Osteoblast (primary cell): Measurements from ENCODE around the gene TLK1. TPM values are rescaled to one million over a fixed set of nuclear protein-coding genes. Genes with fewer than 3 reads are reported as not detected.

Source experiments
- DNase-seq: peaks from one replicate; pipeline ENCODE4 v3.0.0; 2011; ENCODE audit warnings: low spot score, mixed read lengths; ENCODE audit not compliant: insufficient read length; ENCODE audit errors: missing footprints
- H2AFZ ChIP-seq: 2 replicates; pipeline ENCODE4 v1.6.0; 2011; ENCODE audit warnings: mild to moderate bottlenecking, low read length
- H3K27ac ChIP-seq: 2 replicates; pipeline ENCODE4 v1.5.1; 2011; ENCODE audit warnings: mild to moderate bottlenecking, low read depth, low read length, moderate library complexity
- H3K27me3 ChIP-seq: 2 replicates; pipeline ENCODE4 v1.6.0; 2012; ENCODE audit warnings: mild to moderate bottlenecking, control low read depth, inconsistent platforms, low read length, moderate library complexity; ENCODE audit not compliant: insufficient read depth
- H3K36me3 ChIP-seq: 2 replicates; pipeline ENCODE4 v1.5.1; 2011; ENCODE audit warnings: mild to moderate bottlenecking, low read length, control low read depth, moderate library complexity; ENCODE audit not compliant: insufficient read depth
- H3K4me1 ChIP-seq: 2 replicates; pipeline ENCODE4 v1.5.1; 2011; ENCODE audit warnings: mild to moderate bottlenecking, low read length, control low read depth, moderate library complexity; ENCODE audit not compliant: insufficient read depth
- H3K4me2 ChIP-seq: 2 replicates; pipeline ENCODE4 v1.6.0; 2011; ENCODE audit warnings: mild to moderate bottlenecking, low read length; ENCODE audit not compliant: insufficient read depth
- H3K4me3 ChIP-seq: fragments of 200-600 bp; sonication (generic); 3 replicates; pipeline ENCODE4 v1.5.1; 2012; ENCODE audit warnings: mild to moderate bottlenecking, low read length, inconsistent platforms; ENCODE audit not compliant: insufficient read depth
- H3K79me2 ChIP-seq: 2 replicates; pipeline ENCODE4 v1.6.0; 2012; ENCODE audit warnings: mild to moderate bottlenecking, low read length, control low read depth, inconsistent platforms; ENCODE audit not compliant: insufficient read depth
- H3K9me3 ChIP-seq: 2 replicates; pipeline ENCODE4 v1.5.1; 2011; ENCODE audit warnings: low read depth, low read length, control low read depth
- H4K20me1 ChIP-seq: 2 replicates; pipeline ENCODE4 v1.6.0; 2012; ENCODE audit warnings: mild to moderate bottlenecking, low read length, control low read depth; ENCODE audit not compliant: insufficient read depth
- total RNA-seq: library from RNA; depleted of rRNA; stranded (reverse); fragments of >200 nt; gene quantifications from 2 replicates; pipeline ENCODE4 v1.2.3, GENCODE V29; 2012
- TF ChIP-seq, protein P1 (sequence below): IDR thresholded peaks from 2 replicates; pipeline ENCODE4 v1.5.1; 2011; ENCODE audit warnings: mild to moderate bottlenecking, low read depth, low read length, moderate library complexity; ENCODE audit errors: extremely low read depth

Gene TLK1
- total RNA-seq, 1 donor, result 22.1 TPM

DNA sequence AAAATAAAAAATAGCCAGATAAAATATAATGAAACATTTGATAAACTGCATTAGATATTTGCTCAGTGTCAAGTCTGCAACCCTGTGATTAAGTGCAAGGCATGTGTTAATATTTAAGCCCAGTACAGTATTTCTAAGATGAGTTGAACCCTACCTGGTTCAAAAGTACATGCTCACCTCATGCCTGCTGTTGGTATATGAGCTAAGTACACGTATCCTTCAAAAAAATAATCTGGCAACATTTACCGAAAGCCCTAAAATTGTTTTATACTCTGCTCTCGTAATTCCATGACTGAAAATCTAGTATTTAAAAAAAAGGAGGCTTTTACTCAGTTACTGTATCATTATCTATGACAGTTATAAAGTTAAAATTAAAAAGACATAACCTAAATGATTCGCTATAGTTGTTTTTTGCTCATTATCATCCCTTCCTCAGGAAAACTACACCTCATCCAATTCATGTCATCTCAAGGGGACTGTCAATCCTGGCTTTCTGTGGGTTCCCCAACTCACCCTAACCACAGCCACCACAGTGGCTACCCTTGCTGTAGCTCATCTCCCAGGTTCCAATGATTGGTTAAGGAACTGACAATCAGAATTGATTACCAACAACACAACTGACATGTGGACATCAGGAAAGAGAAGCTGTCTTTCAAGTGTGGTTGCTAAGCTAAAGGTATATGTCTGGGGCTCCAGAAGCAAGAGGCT is 10.6 kb downstream of the TLK1 start:
- H3K4me1 ChIP-seq, result no peaks in the 10 kb centered on the region
- no peak overlapping the region for H3K4me3 ChIP-seq
- H3K4me2 ChIP-seq, result no peak overlapping the region
- TF ChIP-seq, protein P1, sequence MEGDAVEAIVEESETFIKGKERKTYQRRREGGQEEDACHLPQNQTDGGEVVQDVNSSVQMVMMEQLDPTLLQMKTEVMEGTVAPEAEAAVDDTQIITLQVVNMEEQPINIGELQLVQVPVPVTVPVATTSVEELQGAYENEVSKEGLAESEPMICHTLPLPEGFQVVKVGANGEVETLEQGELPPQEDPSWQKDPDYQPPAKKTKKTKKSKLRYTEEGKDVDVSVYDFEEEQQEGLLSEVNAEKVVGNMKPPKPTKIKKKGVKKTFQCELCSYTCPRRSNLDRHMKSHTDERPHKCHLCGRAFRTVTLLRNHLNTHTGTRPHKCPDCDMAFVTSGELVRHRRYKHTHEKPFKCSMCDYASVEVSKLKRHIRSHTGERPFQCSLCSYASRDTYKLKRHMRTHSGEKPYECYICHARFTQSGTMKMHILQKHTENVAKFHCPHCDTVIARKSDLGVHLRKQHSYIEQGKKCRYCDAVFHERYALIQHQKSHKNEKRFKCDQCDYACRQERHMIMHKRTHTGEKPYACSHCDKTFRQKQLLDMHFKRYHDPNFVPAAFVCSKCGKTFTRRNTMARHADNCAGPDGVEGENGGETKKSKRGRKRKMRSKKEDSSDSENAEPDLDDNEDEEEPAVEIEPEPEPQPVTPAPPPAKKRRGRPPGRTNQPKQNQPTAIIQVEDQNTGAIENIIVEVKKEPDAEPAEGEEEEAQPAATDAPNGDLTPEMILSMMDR, result no peak
- no peak for DNase-seq
- H3K36me3 ChIP-seq, result no peaks in the 10 kb centered on the region
- H4K20me1 ChIP-seq, result peaks cover 55% of the 10 kb centered on the region
- peaks cover 93% of the 10 kb centered on the region for H3K79me2 ChIP-seq
- no peaks in the 10 kb centered on the region for H3K9me3 ChIP-seq
- H2AFZ ChIP-seq, result no peak overlapping the region
- no peak overlapping the region for H3K27ac ChIP-seq
- no peaks in the 10 kb centered on the region for H3K27me3 ChIP-seq

DNA sequence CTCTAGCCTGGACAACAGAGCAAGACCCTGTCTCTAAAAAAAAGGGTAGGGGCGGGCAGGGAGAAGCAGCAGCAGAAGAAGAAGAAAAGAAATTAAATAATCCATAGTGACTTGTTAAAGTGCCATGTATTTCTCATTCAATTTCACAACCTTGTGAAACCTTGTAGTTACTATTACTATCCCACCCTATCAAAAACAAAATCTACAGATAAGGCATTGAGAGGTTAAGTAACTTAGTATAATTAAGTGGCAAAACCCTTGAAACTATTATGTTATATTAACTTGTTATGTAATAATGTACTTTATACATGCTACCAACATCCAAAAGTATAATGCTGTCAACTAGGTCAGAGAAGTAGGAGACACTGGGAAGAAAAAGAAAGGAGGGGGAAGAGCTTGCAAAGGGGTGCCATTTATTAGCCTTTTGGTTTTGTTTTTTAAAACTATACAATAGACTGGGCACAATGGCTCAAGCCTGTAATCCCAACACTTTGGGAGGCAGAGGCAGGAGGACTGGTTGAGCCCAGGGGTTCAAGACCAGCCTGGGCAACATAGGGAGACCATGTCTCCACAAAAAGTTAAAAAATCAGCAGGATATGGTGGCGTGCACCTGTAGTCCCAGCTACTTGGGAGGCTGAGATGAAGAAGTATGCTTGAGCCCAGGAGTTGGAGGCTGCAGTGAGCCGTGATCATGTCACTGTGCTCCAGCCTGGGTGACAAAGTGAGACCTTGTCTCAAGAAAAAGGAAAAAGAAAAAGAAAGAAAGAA is 11.3 kb downstream of the TLK1 start:
- Histone ChIP-seq H3K9me3 (no peaks in the 10 kb centered on the region), H3K27ac (no peak overlapping the region), H3K4me2 (no peak overlapping the region), H4K20me1 (peaks cover 53% of the 10 kb centered on the region), H3K79me2 (peaks cover 93% of the 10 kb centered on the region), H3K4me1 (no peaks in the 10 kb centered on the region), H3K4me3 (no peak overlapping the region), H3K27me3 (no peaks in the 10 kb centered on the region), H2AFZ (no peak overlapping the region), H3K36me3 (no peaks in the 10 kb centered on the region)
- no peak for DNase-seq
- TF ChIP-seq, protein P1, result no peak

DNA sequence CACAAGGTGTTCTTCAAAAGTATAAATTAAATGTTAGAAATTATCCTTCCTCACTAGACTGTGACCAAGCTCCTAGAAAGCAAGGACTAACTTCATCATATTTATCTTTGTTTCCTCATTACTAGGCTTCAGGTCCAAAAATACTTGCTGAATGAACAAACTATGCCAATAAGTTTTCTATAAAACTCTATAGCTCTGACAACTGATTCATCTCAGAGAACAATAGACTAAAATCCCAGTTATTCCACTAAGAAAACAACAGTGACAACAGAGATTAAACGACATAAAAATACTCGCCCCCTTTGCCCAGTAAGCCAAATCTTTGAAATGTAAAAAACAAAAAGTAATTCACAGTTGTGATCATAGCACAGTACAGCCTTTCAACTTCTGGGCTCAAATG is 13.6 kb downstream of the TLK1 start:
- peaks cover 59% of the 10 kb centered on the region for H4K20me1 ChIP-seq
- H3K4me2 ChIP-seq, result no peak overlapping the region
- H3K4me3 ChIP-seq, result no peak overlapping the region
- TF ChIP-seq, protein P1, result no peak
- no peaks in the 10 kb centered on the region for H3K36me3 ChIP-seq
- no peak for DNase-seq
- H3K4me1 ChIP-seq, result peaks cover 2% of the 10 kb centered on the region
- H2AFZ ChIP-seq, result no peak overlapping the region
- H3K9me3 ChIP-seq, result no peaks in the 10 kb centered on the region
- no peaks in the 10 kb centered on the region for H3K27me3 ChIP-seq
- no peak overlapping the region for H3K27ac ChIP-seq
- H3K79me2 ChIP-seq, result peaks cover 92% of the 10 kb centered on the region

DNA sequence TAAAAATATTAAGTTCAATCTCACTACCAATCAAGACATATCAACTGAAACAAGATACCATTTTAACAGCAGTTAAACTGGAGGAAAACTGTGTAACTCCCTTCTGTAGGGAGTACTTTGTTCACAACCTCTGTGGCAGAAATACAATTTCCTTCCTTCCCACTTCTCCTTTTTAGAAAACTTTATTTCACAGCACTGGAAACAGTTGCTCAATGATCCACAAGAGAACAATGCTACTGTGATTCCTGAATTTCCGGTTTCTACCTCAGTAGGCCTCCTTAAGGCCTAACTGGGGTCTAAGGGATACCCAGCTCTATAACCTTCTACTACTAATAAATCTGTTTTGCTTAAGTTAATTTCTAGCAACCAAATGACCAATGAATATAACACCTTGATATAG is 14.1 kb downstream of the TLK1 start:
- H3K9me3 ChIP-seq, result no peaks in the 10 kb centered on the region
- TF ChIP-seq, protein P1, result no peak
- H3K4me1 ChIP-seq, result peaks cover 6% of the 10 kb centered on the region
- H3K79me2 ChIP-seq, result peaks cover 92% of the 10 kb centered on the region
- H3K27me3 ChIP-seq, result no peaks in the 10 kb centered on the region
- H4K20me1 ChIP-seq, result peaks cover 62% of the 10 kb centered on the region
- no peak for DNase-seq
- H3K36me3 ChIP-seq, result no peaks in the 10 kb centered on the region
- no peak overlapping the region for H3K27ac ChIP-seq
- H3K4me2 ChIP-seq, result no peak overlapping the region
- no peak overlapping the region for H3K4me3 ChIP-seq
- H2AFZ ChIP-seq, result no peak overlapping the region
